ENCODE results near the gene MYOM3. TPM values are rescaled to one million over a fixed set of nuclear protein-coding genes. Genes with fewer than 3 reads are reported as not detected.

The MYOM3 gene
- total RNA-seq, 1 experiment from 2014 or later, result not detected

DNA sequence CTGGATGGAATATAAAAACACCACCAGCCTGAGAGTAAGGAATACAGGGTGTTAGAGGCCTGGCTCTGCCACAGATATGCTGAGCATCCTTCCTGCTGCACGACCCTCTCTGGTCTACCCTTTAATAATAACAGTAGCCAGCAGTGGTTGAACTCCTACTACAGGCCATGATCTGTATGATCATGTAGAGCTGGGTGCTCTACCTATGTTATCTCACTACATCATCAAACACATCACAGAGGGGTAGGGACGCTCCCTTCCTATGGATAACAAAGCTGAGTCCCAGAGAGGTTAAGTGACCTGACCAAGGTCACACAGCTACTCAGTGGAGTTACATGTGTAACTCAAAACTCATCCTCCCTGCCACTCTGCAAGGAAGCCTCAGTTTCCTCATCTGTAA is 13.0 kb upstream of the MYOM3 start:
- Histone ChIP-seq H3K9me3 (ENCODE audit: low read depth, low read length, poor library complexity, severe bottlenecking) (no peaks in the 10 kb centered on the region), H3K27ac (ENCODE audit: low read depth, low read length, poor library complexity, severe bottlenecking) (no peak overlapping the region), H3K27me3 (replicated peaks; ENCODE audit: insufficient read depth, low read depth, low read length, poor library complexity) (no peaks in the 10 kb centered on the region), H3K4me3 (ENCODE audit: low read depth, low read length, poor library complexity, severe bottlenecking) (no peak overlapping the region), H3K4me1 (ENCODE audit: insufficient read depth, low read length, poor library complexity, severe bottlenecking) (no peaks in the 10 kb centered on the region), H3K36me3 (ENCODE audit: insufficient read depth, low read length, poor library complexity, severe bottlenecking) (no peaks in the 10 kb centered on the region)
- DNase-seq (ENCODE audit: low spot score), result no peak
- BruUV-seq (replicated peaks), result no TSS peak
- TF ChIP-seq EZH2 (IDR thresholded peaks at IDR 0.05; ENCODE audit: borderline replicate concordance, low read depth, low read length, poor library complexity, severe bottlenecking), result no peak
- TF ChIP-seq, protein P1, sequence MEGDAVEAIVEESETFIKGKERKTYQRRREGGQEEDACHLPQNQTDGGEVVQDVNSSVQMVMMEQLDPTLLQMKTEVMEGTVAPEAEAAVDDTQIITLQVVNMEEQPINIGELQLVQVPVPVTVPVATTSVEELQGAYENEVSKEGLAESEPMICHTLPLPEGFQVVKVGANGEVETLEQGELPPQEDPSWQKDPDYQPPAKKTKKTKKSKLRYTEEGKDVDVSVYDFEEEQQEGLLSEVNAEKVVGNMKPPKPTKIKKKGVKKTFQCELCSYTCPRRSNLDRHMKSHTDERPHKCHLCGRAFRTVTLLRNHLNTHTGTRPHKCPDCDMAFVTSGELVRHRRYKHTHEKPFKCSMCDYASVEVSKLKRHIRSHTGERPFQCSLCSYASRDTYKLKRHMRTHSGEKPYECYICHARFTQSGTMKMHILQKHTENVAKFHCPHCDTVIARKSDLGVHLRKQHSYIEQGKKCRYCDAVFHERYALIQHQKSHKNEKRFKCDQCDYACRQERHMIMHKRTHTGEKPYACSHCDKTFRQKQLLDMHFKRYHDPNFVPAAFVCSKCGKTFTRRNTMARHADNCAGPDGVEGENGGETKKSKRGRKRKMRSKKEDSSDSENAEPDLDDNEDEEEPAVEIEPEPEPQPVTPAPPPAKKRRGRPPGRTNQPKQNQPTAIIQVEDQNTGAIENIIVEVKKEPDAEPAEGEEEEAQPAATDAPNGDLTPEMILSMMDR (conservative IDR thresholded peaks at IDR 0.05; ENCODE audit: low read depth, low read length), result no peak
- ChIA-PET POLR2A (ENCODE audit: low non-redundant PET) (no interaction called here), CTCF (no interaction called here)
- intact Hi-C loops (cut with micrococcal nuclease; ENCODE audit: unreplicated experiment), result no loop called here

DNA sequence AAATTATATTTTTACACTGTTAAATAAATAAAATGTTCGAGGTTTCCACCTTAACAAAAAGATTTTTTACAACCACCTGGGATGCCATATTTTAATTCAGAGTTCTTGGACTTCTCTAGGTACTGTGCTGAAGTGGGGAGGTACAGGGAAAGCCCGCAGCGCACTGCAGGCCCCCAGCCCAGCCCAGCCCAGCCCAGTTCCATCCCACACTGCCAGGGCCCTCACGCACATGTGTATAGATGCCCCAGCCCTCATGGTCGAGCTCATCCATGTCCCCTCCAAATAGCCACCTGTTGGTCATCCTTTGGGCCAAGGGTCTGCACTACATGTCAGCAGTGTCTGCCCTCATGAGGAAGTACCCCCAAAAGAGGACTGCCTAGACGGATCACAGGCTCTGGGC is 11.7 kb upstream of the MYOM3 start:
- POLR2A ChIA-PET (ENCODE audit: low non-redundant PET), result no interaction called here

DNA sequence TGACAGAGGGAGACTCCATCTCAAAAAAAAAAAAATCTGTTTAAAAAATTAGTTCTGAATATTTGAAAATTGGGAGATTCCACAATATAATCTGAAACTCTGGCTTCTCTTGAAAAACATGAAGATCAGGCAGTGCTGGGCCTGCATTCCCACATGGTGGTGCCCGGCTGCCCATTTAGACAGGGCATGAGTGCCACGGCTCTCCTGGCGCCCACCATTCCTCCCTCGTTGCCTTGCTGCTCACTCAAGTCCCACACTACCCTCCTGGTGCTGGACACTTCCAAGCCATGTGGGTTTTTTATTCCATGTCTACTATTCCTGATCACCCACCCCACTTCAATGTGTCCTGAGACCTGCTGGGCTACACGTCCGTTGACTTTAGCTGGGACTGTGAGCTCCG is 10.8 kb upstream of the MYOM3 start:
- intact Hi-C loops (cut with micrococcal nuclease; ENCODE audit: unreplicated experiment), result no loop called here
- CTCF ChIA-PET, result interaction anchor here (1.0 kb wide), 1 partner anchor 27 kb away, joined by 4 read pairs; no protein-coding TSS in a partner anchor
- DNase-seq (ENCODE audit: low spot score), result no peak

More for the DNA sequence above, 11.7 kb upstream of the MYOM3 start:
- no peak for TF ChIP-seq EZH2 (IDR thresholded peaks at IDR 0.05; ENCODE audit: borderline replicate concordance, low read depth, low read length, poor library complexity, severe bottlenecking)
- TF ChIP-seq, protein P1 (conservative IDR thresholded peaks at IDR 0.05; ENCODE audit: low read depth, low read length), result no peak
- intact Hi-C loops (cut with micrococcal nuclease; ENCODE audit: unreplicated experiment), result no loop called here
- Histone ChIP-seq H3K27ac (ENCODE audit: low read depth, low read length, poor library complexity, severe bottlenecking) (no peak overlapping the region), H3K36me3 (ENCODE audit: insufficient read depth, low read length, poor library complexity, severe bottlenecking) (no peaks in the 10 kb centered on the region), H3K4me1 (ENCODE audit: insufficient read depth, low read length, poor library complexity, severe bottlenecking) (no peaks in the 10 kb centered on the region), H3K9me3 (ENCODE audit: low read depth, low read length, poor library complexity, severe bottlenecking) (no peaks in the 10 kb centered on the region), H3K4me3 (ENCODE audit: low read depth, low read length, poor library complexity, severe bottlenecking) (no peak overlapping the region), H3K27me3 (replicated peaks; ENCODE audit: insufficient read depth, low read depth, low read length, poor library complexity) (no peaks in the 10 kb centered on the region)
- no TSS peak for BruUV-seq (replicated peaks)
- DNase-seq (ENCODE audit: low spot score), result no peak
- CTCF ChIA-PET, result interaction anchor here (1.0 kb wide), 1 partner anchor 27 kb away, joined by 4 read pairs; no protein-coding TSS in a partner anchor

More for the DNA sequence above, 10.8 kb upstream of the MYOM3 start:
- Histone ChIP-seq H3K27me3 (replicated peaks; ENCODE audit: insufficient read depth, low read depth, low read length, poor library complexity) (no peaks in the 10 kb centered on the region), H3K9me3 (ENCODE audit: low read depth, low read length, poor library complexity, severe bottlenecking) (no peaks in the 10 kb centered on the region), H3K4me3 (ENCODE audit: low read depth, low read length, poor library complexity, severe bottlenecking) (no peak overlapping the region), H3K4me1 (ENCODE audit: insufficient read depth, low read length, poor library complexity, severe bottlenecking) (no peaks in the 10 kb centered on the region), H3K36me3 (ENCODE audit: insufficient read depth, low read length, poor library complexity, severe bottlenecking) (no peaks in the 10 kb centered on the region), H3K27ac (ENCODE audit: low read depth, low read length, poor library complexity, severe bottlenecking) (no peak overlapping the region)
- POLR2A ChIA-PET (ENCODE audit: low non-redundant PET), result no interaction called here
- TF ChIP-seq, protein P1 (conservative IDR thresholded peaks at IDR 0.05; ENCODE audit: low read depth, low read length), result no peak
- TF ChIP-seq EZH2 (IDR thresholded peaks at IDR 0.05; ENCODE audit: borderline replicate concordance, low read depth, low read length, poor library complexity, severe bottlenecking), result no peak
- no TSS peak for BruUV-seq (replicated peaks)

All from A673 (cell line).